Esophagus (tissue), 2 donors: ENCODE measurements around the gene DNAJC1. TPM values are rescaled to one million over a fixed set of nuclear protein-coding genes. Genes with fewer than 3 reads are reported as not detected.

ENCODE experiments used
- H3K27ac ChIP-seq, 2 donors: one replicate each; pipeline ENCODE4 v1.5.1; 2013; ENCODE audit warnings: low read depth in 2 of 2, mild to moderate bottlenecking in 2 of 2, inconsistent platforms in 1 of 2, low read length in 1 of 2, moderate library complexity in 1 of 2
- H3K27me3 ChIP-seq, 2 donors: one replicate each; pipeline ENCODE4 v1.6.1; 2013; ENCODE audit warnings: low read length in 2 of 2, control low read depth in 1 of 2, mild to moderate bottlenecking in 1 of 2; ENCODE audit not compliant: insufficient read depth in 2 of 2, control insufficient read depth in 1 of 2
- H3K36me3 ChIP-seq, 2 donors: one replicate each; pipeline ENCODE4 v1.6.1; 2013; ENCODE audit warnings: low read length in 1 of 2; ENCODE audit not compliant: control insufficient read depth in 2 of 2, insufficient read depth in 2 of 2
- H3K4me1 ChIP-seq, 2 donors: one replicate each; pipeline ENCODE4 v1.6.1; 2013; ENCODE audit warnings: low read length in 1 of 2; ENCODE audit not compliant: control insufficient read depth in 2 of 2, insufficient read depth in 2 of 2
- H3K4me3 ChIP-seq, 2 donors: one replicate each; pipeline ENCODE4 v1.5.1; 2013; ENCODE audit warnings: low read length in 2 of 2, mild to moderate bottlenecking in 2 of 2, low read depth in 1 of 2, moderate library complexity in 1 of 2
- H3K9me3 ChIP-seq, 2 donors: one replicate each; pipeline ENCODE4 v1.6.1; 2013; ENCODE audit warnings: mild to moderate bottlenecking in 2 of 2, low read depth in 1 of 2, low read length in 1 of 2, moderate library complexity in 1 of 2; ENCODE audit not compliant: control insufficient read depth in 2 of 2, insufficient read depth in 1 of 2
- WGBS, 2 donors: extraction: QIAGEN DNeasy Blood & Tissue Kit; methylation state at CpG; one replicate each; pipeline ENCODE4 v1.1.7; 2013; 5-methylcytosine and 5-hydroxymethylcytosine counted together
- polyA plus RNA-seq, 2 donors: library from polyadenylated mRNA; stranded (reverse); fragments of 200-250 nt; gene quantifications; one replicate each; pipeline ENCODE4 v1.2.3, GENCODE V29; 2013
- donor health status: healthy with polysubstance abuse.
- donor health status: Bipolar disorder and iron deficiency.

The DNAJC1 gene
- polyA plus RNA-seq, 2 donors: 11.6 to 20.1 TPM

DNA sequence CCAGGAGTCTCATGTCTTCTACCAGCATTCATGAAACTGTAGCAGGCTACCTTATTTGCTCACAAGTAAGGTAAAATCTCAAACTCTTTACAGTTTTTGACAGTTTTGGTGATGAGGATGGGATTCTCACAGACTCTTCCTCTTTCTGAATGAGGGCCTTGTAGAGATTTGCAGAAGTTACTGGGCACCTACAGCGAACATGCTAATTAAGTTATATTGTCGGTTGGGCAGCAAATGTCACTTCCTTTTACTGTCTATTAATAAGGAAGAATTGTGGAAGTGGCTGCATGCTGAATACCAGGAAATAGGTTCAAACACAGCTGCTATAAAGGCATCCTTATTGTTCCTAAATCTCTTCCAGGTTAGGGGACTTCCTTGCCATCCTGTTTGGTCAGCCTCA is 189.6 kb downstream of the DNAJC1 start:
- Histone ChIP-seq H3K9me3 (no peaks in the 10 kb centered on the region), H3K27ac (no peak overlapping the region), H3K36me3 (no peaks in the 10 kb centered on the region), H3K4me3 (no peak overlapping the region), H3K27me3 (no peaks in the 10 kb centered on the region), H3K4me1 (no peaks in the 10 kb centered on the region)
- 86% methylated on average over 2 of the region's 2 CpGs for WGBS, 2 donors

DNA sequence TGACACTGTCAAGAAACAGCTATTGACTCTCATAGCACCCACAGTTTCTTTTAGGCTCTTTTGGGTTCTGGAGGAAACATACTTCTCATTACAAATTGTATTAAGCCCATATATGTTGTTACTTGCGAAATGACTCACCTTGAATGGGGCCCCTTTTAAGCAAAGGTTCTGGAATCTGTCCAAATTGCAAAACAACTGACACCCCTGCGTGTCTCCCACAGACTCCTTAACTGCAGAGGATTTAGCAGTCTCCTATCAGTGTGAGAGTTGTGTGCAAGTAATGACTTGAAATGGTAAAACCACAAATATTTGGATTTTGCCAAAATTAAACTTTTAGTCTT is 192.3 kb downstream of the DNAJC1 start:
- WGBS, 2 donors: 58 to 60% methylated on average over 2 of the region's 2 CpGs
- H3K4me3 ChIP-seq: no peak overlapping the region
- H3K9me3 ChIP-seq: no peaks in the 10 kb centered on the region
- H3K4me1 ChIP-seq: no peaks in the 10 kb centered on the region
- H3K27me3 ChIP-seq: no peaks in the 10 kb centered on the region
- H3K36me3 ChIP-seq: no peaks in the 10 kb centered on the region
- H3K27ac ChIP-seq: no peak overlapping the region

DNA sequence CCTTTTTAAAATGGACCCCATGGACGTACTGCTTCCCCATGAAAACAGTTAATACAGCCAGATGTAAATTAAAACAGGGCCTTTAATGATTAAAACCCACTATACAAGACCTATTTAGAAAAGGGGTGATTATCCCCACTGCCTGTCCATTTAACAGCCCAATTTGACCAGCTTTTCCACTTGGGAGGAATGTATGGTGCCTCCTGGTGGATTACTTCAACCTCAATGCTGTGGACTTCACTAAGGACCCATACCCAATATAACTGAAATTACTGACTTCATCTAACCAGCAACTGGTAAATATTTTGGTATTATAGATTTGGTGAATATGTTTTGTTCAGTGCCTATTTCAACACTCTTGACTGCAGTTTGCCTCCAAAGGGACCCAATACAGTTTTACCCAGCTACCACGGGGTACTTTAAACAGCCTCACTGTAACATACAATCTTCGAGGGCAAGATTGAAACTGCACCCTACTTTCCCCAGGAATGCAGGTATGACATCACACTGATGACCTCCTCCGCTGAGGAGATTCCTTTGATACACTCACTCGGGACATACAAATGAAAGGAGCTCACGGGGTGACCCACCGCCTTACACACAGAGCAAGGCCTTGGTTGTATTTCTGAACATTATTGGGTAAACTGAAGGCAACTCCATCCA is 192.8 kb downstream of the DNAJC1 start:
- Histone ChIP-seq H3K36me3 (no peaks in the 10 kb centered on the region), H3K4me3 (no peak overlapping the region), H3K9me3 (no peaks in the 10 kb centered on the region), H3K4me1 (no peaks in the 10 kb centered on the region), H3K27ac (no peak overlapping the region), H3K27me3 (no peaks in the 10 kb centered on the region)
- 80 to 81% methylated on average over 7 of the region's 7 CpGs for WGBS, 2 donors

DNA sequence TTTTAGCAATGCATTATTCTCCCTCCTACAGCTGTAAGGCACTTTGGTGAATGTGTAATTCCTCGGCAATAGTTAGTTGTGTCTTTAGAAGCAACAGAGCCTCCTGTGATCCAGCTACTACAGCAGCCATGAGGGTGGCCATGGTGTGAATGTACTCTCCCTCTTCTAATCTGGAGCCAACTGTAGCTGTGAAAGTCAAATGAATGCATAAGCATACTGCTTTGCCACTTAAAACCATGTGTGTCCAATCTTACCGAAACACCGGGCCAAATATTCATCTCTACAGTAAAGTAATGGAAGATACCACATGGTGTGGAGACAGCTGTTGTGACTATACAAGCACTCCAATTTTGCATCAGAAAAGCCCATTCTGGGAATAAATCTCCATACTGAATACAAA is 195.0 kb downstream of the DNAJC1 start:
- no peaks in the 10 kb centered on the region for H3K4me1 ChIP-seq
- no peaks in the 10 kb centered on the region for H3K36me3 ChIP-seq
- no peak overlapping the region for H3K27ac ChIP-seq
- H3K27me3 ChIP-seq: no peaks in the 10 kb centered on the region
- WGBS, 2 donors: 91 to 92% methylated on average over 3 of the region's 3 CpGs
- no peak overlapping the region for H3K4me3 ChIP-seq
- H3K9me3 ChIP-seq: no peaks in the 10 kb centered on the region

DNA sequence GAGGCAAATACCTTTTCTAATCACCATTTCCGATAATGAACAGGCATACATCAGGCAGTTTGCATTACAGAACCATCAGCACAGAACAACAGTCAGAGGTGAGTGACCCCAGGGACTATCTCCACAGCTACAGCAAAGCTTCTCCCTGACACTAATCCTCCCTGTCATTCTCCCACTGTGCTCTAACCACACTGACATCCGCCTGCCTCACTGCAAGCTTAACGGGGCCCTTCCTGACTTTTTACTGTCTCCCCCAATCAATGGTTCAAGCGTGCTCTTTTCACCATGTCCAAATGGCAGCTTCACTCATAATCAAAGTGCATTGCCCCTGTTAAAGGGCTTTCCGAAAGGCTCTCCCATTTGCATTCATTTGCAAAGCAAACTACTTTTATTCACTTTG is 196.3 kb downstream of the DNAJC1 start:
- Histone ChIP-seq H3K36me3 (no peaks in the 10 kb centered on the region), H3K4me3 (no peak overlapping the region), H3K27me3 (no peaks in the 10 kb centered on the region), H3K27ac (no peak overlapping the region), H3K4me1 (no peaks in the 10 kb centered on the region), H3K9me3 (no peaks in the 10 kb centered on the region)
- 81 to 84% methylated on average over 5 of the region's 5 CpGs for WGBS, 2 donors

DNA sequence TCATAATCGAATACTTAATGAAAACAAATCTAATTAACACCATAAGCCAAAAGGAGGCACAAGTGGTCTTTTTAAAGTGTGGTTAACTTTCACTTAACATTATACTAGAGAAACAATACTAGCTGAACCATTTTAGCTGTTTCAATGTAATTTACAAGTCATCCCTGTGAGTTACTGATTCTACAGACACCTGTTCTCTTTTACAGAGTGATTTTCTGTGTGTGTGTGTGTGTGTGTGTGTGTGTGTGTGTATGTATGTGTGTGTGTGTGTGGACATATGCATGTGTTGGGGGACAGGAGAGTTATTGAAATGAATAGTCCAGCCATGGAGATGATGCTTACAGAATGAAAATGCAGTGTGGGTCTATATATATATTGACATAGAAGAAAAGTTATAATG is 200.2 kb downstream of the DNAJC1 start:
- Histone ChIP-seq H3K4me3 (no peak overlapping the region), H3K4me1 (no peaks in the 10 kb centered on the region), H3K9me3 (no peaks in the 10 kb centered on the region), H3K27ac (no peak overlapping the region), H3K36me3 (no peaks in the 10 kb centered on the region), H3K27me3 (no peaks in the 10 kb centered on the region)
- WGBS, 2 donors: 48 to 58% methylated on average over 1 of the region's 1 CpG

DNA sequence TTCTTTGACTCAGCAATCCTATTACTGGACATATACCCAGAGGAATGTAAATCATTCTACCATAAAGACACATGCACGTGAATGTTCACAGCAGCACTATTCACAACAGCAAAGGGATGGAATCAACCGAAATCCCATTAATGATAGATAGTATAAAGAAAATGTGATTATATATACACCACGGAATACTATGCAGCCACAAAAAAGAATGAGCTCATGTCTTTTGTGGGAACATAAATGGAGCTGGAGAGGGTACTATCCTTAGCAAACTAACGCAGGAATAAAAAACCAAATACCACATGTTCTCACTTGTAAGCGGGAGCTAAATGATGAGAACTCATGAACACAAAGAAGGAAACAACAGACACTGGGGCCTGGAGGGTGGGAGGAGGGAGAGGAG is 201.9 kb downstream of the DNAJC1 start:
- H3K4me3 ChIP-seq: no peak overlapping the region
- WGBS, 2 donors: 96% methylated on average over 5 of the region's 5 CpGs
- no peaks in the 10 kb centered on the region for H3K27me3 ChIP-seq
- no peak overlapping the region for H3K27ac ChIP-seq
- no peaks in the 10 kb centered on the region for H3K9me3 ChIP-seq
- H3K36me3 ChIP-seq: no peaks in the 10 kb centered on the region
- H3K4me1 ChIP-seq: no peaks in the 10 kb centered on the region

DNA sequence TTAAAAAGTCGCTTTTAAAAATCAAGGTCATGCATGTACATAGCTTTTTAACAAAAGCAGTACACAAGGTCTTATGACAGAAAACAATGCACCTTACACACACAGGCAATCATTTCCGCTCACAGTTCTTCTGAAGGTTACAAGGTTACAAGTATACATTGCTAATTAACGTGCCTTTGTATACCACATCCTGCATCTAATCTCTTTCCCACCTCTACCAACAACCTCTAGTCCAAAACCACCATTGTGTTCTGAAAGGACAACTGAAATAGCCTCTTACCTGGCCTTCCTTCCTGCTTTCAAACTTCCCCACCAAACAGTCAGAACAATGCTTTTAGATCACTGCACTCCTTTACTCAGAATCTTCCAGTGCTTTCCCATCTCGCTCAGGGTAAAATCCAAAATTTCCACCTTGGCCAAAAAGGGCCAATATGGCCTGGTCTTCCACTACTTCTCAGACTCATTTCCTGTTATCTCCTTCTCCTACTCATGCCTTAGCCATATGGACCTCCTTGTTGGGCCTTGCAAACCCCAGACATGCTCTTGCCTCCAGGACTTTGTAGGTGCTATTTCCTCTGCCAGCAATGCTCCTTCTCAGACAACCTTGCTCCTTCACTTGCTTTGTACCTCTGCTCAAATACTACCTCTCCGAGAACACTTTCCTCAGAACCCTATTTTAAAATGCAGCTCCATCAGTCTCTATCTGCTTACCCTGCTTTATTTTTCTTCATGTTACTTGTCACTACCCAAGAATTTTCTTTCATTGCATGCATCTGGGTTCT is 205.4 kb downstream of the DNAJC1 start:
- Histone ChIP-seq H3K36me3 (no peaks in the 10 kb centered on the region), H3K4me1 (no peaks in the 10 kb centered on the region), H3K27me3 (no peaks in the 10 kb centered on the region), H3K4me3 (no peak overlapping the region), H3K27ac (no peak overlapping the region), H3K9me3 (no peaks in the 10 kb centered on the region)
- WGBS, 2 donors: 88 to 91% methylated on average over 5 of the region's 5 CpGs

DNA sequence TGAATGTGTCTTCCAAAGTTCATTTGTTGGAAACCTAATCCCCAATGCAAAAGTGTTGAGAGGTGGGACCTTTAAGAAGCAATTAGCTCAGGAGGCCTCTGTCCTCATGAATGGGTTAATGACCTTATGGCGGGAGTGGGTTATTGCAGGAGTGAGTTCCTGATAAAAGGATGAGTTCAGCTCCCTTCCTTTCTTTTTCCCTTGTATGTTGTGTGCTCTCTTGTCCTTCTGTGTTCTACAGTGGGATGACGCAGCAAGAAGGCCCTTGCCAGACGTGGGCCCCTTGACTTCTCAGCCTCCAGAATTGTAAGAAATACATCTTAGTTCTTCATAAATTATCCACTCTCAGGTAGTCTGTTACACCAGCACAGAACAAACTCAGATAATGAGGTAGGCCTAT is 206.0 kb downstream of the DNAJC1 start:
- Histone ChIP-seq H3K4me3 (no peak overlapping the region), H3K27ac (no peak overlapping the region), H3K9me3 (no peaks in the 10 kb centered on the region), H3K4me1 (no peaks in the 10 kb centered on the region), H3K36me3 (no peaks in the 10 kb centered on the region), H3K27me3 (no peaks in the 10 kb centered on the region)
- WGBS, 2 donors: 92 to 98% methylated on average over 3 of the region's 3 CpGs

DNA sequence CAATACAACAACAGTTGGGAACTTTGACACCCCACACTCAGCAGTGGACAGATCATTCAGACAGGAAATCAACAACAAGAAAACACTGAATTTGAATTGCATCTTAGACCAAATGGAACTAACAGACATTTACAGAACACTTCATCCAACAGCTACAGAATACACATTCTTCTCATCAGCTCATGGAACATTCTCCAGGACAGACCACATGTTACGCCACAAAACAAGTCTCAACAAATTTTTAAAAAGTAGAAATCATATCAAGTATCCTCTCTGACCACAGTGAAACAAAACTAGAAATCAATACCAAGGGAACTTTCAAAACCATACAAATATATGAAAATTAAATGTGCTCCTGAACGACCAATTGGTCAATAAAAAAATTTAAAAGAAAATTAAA is 212.3 kb downstream of the DNAJC1 start:
- Histone ChIP-seq H3K9me3 (no peaks in the 10 kb centered on the region), H3K36me3 (no peaks in the 10 kb centered on the region), H3K4me3 (no peak overlapping the region), H3K27ac (no peak overlapping the region), H3K4me1 (peaks cover 0 to 2% of the 10 kb centered on the region in 2 donors), H3K27me3 (no peaks in the 10 kb centered on the region)
- WGBS, 2 donors: 95 to 97% methylated on average over 2 of the region's 2 CpGs
